A204.1 (cell line): ENCODE measurements around the gene LORICRIN.
"Not testable (repeated sequence)": the region's sequence is repeated elsewhere in the genome, so short reads cannot be mapped to it uniquely, and the experiment has no call there.

Experiments used
- FAIRE-seq: peaks from 2 replicates; lab custom pipeline; 2012; peaks lifted over from hg19 to GRCh38; lab: Jason Lieb, UNC

Gene LORICRIN

DNA sequence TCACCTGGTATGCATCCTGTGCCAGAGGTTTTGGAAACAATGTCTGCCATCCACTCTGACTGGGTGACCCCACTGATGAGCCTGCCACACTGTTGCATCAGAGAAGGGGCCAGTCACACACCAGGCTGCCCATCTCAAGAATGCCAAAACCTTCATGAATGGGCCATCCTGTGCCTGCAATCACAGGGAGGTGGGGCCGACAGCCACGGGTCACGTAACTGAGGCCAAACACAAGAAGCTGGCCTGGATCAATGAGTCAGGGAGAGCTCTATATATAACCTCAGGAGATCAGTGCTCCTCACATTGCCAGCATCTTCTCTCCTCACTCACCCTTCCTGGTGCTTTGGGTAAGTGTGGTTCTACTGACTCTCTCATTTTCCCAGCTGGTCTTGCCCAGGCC is at the start of gene LORICRIN:
Gene LORICRIN (plus strand): TSS at position 301 of the 400 bp plus-strand sequence. CDS start 1,263 bp downstream, outside the sequence.
- no peak for FAIRE-seq

- no peak for FAIRE-seq
These were observed 49.3 kb upstream of the LORICRIN start for GRCh38 chr1:153210206-153210605.

DNA sequence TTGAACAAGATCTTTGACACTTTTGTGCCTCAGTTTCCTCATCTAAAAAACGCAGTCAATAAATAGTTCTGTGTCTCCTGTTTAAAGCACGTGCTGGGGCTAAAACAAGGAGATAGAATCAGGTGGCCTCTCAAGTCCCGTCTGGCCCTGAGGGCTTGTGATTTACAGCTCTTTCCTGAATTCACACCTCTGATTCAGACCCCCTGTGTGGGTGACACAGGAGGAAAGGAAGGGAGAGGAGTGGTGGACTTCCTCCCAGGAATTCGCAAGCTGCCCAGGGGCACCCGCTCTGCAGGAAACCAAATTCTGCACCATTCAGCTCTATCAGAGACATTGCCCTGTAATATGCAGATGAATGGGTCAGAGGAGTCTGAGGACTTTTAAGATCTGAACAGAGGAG is 47.3 kb upstream of the LORICRIN start:
- no peak for FAIRE-seq

GRCh38 chr1:153213519-153213918 is 46.0 kb upstream of the LORICRIN start:
- FAIRE-seq: no peak

- no peak for FAIRE-seq
These were observed 42.3 kb upstream of the LORICRIN start, which contains the start of gene PRR9 for GRCh38 chr1:153217212-153217611. Gene PRR9, plus strand, starts transcription at chr1:153217584. Its CDS starts 561 bp downstream, at chr1:153218145.

DNA sequence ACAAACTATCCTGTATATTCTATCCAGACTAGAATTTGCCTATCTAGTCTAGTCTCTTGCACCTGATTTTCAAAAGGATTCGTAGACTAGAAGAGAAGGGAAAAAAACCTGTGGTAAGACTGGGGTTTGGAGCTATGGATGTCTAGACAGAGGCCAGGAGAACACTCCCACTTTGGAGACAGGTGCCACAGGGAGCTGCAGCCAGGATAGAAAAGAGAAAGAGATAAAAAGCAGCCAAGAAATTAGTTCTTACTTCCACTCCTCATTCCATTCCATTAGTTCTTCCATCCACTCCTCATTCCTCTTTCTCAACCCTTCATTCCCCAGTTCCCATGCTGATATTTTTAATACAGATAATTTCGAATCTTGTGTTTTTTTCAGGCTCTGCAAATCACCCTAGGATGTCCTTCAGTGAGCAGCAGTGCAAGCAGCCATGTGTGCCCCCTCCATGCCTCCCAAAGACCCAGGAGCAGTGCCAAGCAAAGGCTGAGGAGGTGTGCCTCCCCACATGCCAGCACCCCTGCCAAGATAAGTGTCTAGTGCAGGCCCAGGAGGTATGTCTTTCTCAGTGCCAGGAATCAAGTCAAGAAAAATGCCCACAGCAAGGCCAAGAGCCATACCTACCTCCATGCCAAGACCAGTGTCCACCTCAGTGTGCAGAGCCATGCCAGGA is 41.6 kb upstream of the LORICRIN start:
- FAIRE-seq: no peak

GRCh38 chr1:153220606-153221303 is 38.7 kb upstream of the LORICRIN start:
- FAIRE-seq: no peak

DNA sequence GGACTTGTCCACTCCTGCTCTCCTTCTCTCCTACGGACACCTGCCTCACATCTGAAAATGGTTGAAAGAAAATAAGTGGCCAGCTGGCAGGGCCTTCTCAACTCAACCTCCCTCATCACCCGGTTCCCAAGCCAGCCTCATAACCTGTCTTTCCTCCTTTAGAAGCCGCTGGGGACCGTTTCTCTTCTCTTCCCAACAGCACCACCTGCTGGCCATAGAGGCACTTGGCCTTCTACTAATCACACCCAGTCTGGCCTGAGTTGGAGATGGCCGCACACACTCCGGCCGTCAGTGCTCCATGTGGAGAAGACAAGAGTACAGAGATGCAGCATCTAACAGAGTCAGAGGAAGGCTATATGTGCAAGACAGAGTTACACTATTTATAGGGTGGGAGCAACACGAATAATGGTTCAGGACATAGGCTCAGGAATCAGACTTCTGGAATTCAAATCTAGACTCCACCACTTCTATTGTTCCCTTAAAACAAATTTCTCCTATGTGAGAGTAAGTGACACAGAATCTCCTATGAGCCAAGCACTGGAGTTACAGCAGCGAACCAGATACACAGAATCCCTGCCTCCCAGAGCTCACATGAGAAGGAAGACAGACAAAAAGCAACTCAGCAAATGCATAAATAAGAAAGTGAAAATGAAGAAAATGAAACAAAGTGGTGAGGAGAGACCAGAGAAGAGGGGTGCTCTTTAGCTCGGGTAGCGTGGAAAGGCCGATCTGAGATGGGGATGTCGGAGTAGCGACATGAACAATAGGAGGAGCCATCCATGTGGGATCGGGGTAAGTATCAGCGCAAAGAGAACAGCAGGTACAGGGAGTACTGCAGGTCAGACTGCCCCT is 36.2 kb upstream of the LORICRIN start:
- FAIRE-seq: peak; percentile 65

DNA sequence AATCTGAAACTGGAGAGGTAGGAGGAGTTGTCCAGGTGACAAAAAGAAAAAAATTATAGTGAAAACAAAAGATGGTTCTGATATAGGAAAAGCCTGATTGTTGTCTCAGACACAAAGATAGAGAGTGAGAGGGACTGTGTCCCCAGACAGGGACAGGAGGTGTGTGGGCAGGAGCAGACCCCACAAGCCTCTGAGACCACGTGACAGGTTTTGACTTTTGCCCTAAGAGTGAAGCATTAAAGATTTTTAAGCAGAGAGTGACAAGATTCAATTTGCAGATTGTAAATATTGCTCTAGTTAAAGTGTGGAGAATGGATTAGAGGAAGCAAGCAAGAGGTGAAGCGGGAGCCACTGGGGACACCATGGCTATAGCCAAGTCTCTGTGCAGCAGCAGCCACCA is 31.7 kb upstream of the LORICRIN start:
- no peak for FAIRE-seq

- FAIRE-seq: no peak
These were observed 31.0 kb upstream of the LORICRIN start for GRCh38 chr1:153228491-153228890.

DNA sequence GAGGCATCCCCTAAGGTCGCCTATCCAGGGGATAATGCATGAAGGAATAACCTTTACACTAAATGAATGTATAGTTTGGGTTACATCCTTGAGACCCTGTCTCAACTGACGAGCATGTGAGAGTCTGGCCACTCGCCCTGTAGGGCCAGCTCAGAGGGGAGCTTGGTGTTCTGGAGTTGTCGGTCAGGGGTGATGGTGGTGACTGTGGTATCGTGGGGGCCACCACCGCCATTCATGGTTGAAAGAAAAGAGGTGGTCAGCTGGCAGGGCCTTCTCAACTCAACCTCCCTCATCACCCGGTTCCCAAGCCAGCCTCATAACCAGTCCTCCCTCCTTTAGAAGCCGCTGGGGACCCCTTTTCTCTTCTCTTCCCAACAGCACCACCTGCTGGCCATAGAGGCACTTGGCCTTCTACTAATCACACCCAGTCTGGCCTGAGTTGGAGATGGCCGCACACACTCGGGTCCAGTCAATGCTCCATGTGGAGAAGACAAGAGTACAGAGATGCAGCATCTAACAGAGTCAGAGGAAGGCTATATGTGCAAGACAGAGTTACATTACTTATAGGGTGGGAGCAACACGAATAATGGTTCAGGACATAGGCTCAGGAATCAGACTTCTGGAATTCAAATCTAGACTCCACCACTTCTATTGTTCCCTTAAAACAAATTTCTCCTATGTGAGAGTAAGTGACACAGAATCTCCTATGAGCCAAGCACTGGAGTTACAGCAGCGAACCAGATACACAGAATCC is 30.2 kb upstream of the LORICRIN start:
- FAIRE-seq: not testable (repeated sequence)

DNA sequence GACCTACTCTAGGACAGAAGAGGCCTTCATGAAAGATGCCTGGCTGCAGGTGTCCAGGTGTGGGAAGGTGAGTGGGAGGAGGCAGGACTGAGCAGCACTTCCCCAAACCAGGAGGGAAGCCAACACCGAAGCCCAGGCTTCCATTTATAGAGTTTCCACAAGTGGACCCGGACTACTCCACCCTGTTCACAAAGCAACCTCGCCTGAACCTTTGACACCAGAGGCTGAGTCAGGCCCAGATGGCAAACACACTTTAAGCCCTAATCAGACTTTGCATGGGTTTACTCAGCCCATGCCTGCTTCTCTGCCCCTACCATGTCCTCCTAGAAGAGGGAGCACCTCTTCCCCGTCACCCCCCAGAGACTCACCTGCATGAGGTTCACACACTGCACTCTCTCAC is 28.1 kb upstream of the LORICRIN start:
- no peak for FAIRE-seq

- FAIRE-seq: no peak
These were observed 27.7 kb upstream of the LORICRIN start for GRCh38 chr1:153231785-153232184.

DNA sequence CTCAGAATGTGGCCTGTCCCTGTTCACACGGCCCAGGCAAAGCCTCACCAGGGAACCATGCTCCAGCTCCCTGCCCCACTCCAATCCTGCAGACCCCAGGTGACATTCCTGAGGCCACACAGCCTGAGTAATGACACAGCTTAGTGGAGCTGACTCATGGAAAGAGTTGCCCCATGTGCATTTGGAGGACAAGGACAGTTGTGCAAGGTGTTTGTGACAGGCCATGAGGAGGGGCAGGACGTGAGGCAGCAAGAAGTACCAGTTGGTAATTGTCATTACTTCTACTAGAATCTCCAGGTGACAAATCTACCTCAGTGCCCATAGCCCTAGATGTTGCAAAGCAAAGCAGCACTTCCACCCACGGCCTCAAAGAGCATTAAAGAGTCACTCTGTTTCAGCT is 26.9 kb upstream of the LORICRIN start:
- FAIRE-seq: no peak

- FAIRE-seq: no peak
These were observed 26.0 kb upstream of the LORICRIN start for GRCh38 chr1:153233448-153233847.

- FAIRE-seq: no peak
These were observed 21.0 kb upstream of the LORICRIN start for GRCh38 chr1:153238527-153238926.

- no peak for FAIRE-seq
These were observed 17.3 kb upstream of the LORICRIN start for GRCh38 chr1:153242160-153242559.

DNA sequence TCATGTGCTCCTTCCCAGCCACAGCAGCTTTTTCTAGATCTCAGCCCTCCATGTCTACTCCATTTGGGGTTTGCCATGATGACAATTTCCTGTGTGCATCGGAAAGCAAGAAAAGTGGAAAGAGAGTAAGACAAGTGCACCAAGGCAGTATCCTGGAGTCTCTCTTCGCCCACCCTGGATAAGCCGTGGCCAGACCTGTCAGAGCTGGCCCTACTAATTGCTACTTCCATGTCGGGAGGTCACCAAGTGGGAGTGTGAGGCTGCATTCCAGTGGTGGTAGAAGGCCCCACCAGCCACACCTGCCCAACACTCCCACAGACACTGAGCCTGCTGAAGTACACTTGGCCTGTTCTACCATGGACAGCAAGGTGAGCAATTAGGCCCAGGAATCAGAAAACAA is 14.0 kb upstream of the LORICRIN start:
- no peak for FAIRE-seq

GRCh38 chr1:153246018-153246417 is 13.5 kb upstream of the LORICRIN start:
- no peak for FAIRE-seq

DNA sequence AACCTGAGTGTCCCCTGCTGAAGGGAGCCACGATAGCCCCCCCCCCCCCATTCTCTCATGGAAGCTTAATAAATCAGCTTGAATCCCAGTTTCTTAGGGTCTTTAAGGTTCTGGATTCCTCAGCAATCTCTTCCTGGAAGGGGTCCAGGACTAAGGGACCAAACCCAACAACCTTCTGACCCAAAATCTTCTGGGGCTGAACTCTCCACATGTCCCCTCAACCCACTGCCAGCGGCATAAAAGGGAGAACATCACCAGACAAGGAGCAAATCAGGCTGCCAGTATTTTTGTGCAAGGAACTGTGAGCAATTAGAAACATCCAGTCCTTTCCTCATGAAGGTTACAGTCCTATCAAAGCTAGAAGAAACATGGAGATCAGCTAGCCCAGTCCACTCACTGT is 12.7 kb upstream of the LORICRIN start:
- no peak for FAIRE-seq

DNA sequence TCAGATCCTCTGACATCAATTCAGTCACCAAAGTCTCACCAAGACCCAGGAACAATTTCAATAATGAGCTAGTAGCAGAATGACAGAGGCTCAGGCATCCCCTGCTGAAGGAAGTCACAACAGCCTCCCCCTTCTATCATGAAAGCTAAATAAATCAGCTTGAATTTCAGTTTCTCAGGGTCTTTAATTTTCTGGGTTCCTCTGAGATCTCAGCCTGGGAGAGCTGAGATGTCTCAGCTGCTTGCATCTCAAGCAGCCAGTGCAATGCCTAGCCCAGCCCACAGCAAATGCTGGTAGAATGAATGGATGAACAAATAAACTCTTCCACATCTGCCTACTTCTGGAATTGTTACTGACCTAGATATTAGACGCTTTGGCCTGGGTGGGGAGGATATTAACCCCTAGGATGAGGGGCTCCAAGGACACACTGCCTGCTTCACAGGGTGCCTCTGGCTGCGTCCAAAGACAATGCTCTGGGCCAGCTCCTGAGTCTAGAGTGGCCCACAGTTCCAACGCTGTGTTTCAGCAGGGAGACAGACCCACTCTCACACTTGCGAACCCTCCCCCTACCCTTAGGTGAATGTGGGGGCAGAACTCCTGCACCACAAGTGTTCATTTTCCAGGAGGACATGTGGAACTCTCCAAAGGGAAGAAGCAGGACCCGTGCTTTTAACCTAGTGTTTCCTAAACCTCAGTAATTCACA is 11.2 kb upstream of the LORICRIN start:
- FAIRE-seq: no peak

DNA sequence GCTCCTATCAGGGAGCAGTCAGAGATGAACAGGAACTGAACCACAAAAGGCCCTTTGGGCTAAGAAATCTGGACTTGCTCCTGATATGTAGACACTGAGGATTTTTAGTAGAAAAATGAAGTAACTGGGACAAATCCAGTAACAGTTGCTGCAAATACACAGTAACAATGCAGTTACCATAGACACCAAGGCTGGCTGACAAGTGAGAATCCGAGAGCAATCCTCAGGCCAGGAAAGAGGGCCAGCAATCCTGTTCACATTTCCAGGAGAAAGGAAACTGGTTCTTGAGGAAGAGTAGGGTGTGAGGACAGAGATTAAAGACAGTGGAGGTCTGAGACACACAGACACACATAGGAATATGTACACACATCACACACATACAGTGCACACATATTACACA is 9.3 kb upstream of the LORICRIN start:
- FAIRE-seq: no peak
